ENCODE measurements around the gene NEU1.
A peak's percentile ranks its signal among the peaks of the same experiment; 100 is the strongest.

GRCh38 chr6:31908791-31909190 is 46.2 kb upstream of the NEU1 start:
- TF ChIP-seq CTCF (IDR thresholded peaks at IDR 0.05) (no peak), POLR2A (IDR thresholded peaks at IDR 0.05) (peak in 1 of 4 donors; percentile 9)

Measured in esophagus squamous epithelium (tissue), 4 donors.